Neural cell (in vitro differentiated cells): ENCODE measurements around the gene P2RY14. TPM values are rescaled to one million over a fixed set of nuclear protein-coding genes. Genes with fewer than 3 reads are reported as not detected.

Source experiments
- H2AFZ ChIP-seq: fragments of 200-600, 300-800 bp; sonication (generic), shearing (Covaris generic); 2 replicates; pipeline ENCODE4 v1.6.0; 2014; ENCODE audit warnings: low read depth, mild to moderate bottlenecking, antibody characterized with exemption, low read length, moderate library complexity
- H3F3A ChIP-seq: fragments of 200-600 bp; shearing (Covaris generic); 2 replicates; pipeline ENCODE4 v1.6.1; 2016; ENCODE audit warnings: mild to moderate bottlenecking, moderate library complexity, mixed read lengths, antibody characterized with exemption, low read length; ENCODE audit not compliant: insufficient read depth, poor library complexity, severe bottlenecking
- H3K27ac ChIP-seq: fragments of 200-600, 300-800 bp; sonication (generic), shearing (Covaris generic); 2 replicates; pipeline ENCODE4 v1.5.1; 2014; ENCODE audit warnings: mild to moderate bottlenecking, low read length, moderate library complexity
- H3K27me3 ChIP-seq: fragments of 300-800, 200-600 bp; sonication (generic), shearing (Covaris generic); 2 replicates; pipeline ENCODE4 v1.6.0; 2014; ENCODE audit warnings: mild to moderate bottlenecking, low read depth, low read length, moderate library complexity; ENCODE audit not compliant: insufficient read depth
- H3K36me3 ChIP-seq: fragments of 300-800, 200-600 bp; sonication (generic), shearing (Covaris generic); 2 replicates; pipeline ENCODE4 v1.5.1; 2014; ENCODE audit warnings: mild to moderate bottlenecking, antibody characterized with exemption, low read length, moderate library complexity; ENCODE audit not compliant: insufficient read depth
- H3K4me2 ChIP-seq: fragments of 300-800, 200-600 bp; sonication (generic), shearing (Covaris generic); 2 replicates; pipeline ENCODE4 v1.6.0; 2014; ENCODE audit warnings: mild to moderate bottlenecking, low read length
- H3K4me3 ChIP-seq: fragments of 300-800, 200-600 bp; sonication (generic), shearing (Covaris generic); 2 replicates; pipeline ENCODE4 v1.5.1; 2014; ENCODE audit warnings: mild to moderate bottlenecking, low read length, moderate library complexity
- H3K79me2 ChIP-seq: fragments of 200-600 bp; shearing (Covaris generic); replicated peaks from 2 replicates; pipeline ENCODE4 v1.6.0; 2014; ENCODE audit warnings: mild to moderate bottlenecking, low read length, moderate library complexity; ENCODE audit not compliant: insufficient read depth
- H3K9ac ChIP-seq: fragments of 300-800, 200-600 bp; sonication (generic), shearing (Covaris generic); 2 replicates; pipeline ENCODE4 v1.6.1; 2016; ENCODE audit warnings: mild to moderate bottlenecking, low read length, mixed read lengths
- H3K9me2 ChIP-seq: fragments of 200-600 bp; shearing (Covaris generic); 2 replicates; pipeline ENCODE4 v1.6.1; 2016; ENCODE audit warnings: mild to moderate bottlenecking, low read length, mixed read lengths; ENCODE audit not compliant: insufficient read depth
- H3K9me3 ChIP-seq: fragments of 200-600, 300-800 bp; sonication (generic), shearing (Covaris generic); 2 replicates; pipeline ENCODE4 v1.6.1; 2016; ENCODE audit warnings: mild to moderate bottlenecking, mixed run types, low read length, moderate library complexity, mixed read lengths
- H4K20me1 ChIP-seq: fragments of 200-600 bp; shearing (Covaris generic); 2 replicates; pipeline ENCODE4 v1.6.1; 2016; ENCODE audit warnings: mild to moderate bottlenecking, mixed run types; ENCODE audit not compliant: insufficient read depth
- EP300 ChIP-seq: fragments of 450-650 bp; conservative IDR thresholded peaks from 2 replicates; pipeline ENCODE4 v1.6.1; 2014; ENCODE audit warnings: antibody characterized with exemption, mild to moderate bottlenecking, moderate library complexity; ENCODE audit not compliant: poor library complexity, severe bottlenecking
- EZH2 ChIP-seq: fragments of 200-600, 300-800 bp; shearing (Covaris generic), sonication (generic); IDR thresholded peaks from 2 replicates; pipeline ENCODE4 v1.6.1; 2014; ENCODE audit warnings: antibody characterized with exemption, low read length, borderline replicate concordance, mild to moderate bottlenecking; ENCODE audit not compliant: insufficient read depth, poor library complexity, severe bottlenecking
- MXI1 ChIP-seq: fragments of 450-650 bp; conservative IDR thresholded peaks from 2 replicates; pipeline ENCODE4 v1.6.1; 2014; ENCODE audit warnings: antibody characterized with exemption, mild to moderate bottlenecking; ENCODE audit not compliant: poor library complexity, severe bottlenecking
- POLR2AphosphoS5 ChIP-seq: IDR thresholded peaks from 2 replicates; pipeline ENCODE4 v1.6.1; 2012
- RAD21 ChIP-seq: fragments of 450-650 bp; conservative IDR thresholded peaks from 2 replicates; pipeline ENCODE4 v1.6.1; 2014; ENCODE audit warnings: antibody characterized with exemption, mild to moderate bottlenecking, moderate library complexity
- SMC3 ChIP-seq: fragments of 450-650 bp; conservative IDR thresholded peaks from 2 replicates; pipeline ENCODE4 v1.6.1; 2014; ENCODE audit warnings: antibody characterized with exemption, mild to moderate bottlenecking, moderate library complexity; ENCODE audit not compliant: poor library complexity
- TAF1 ChIP-seq: IDR thresholded peaks from 2 replicates; pipeline ENCODE4 v1.6.1; 2012; ENCODE audit warnings: low read depth
- polyA plus RNA-seq: library from polyadenylated mRNA; depleted of rRNA; stranded (reverse); fragments of >200 nt; gene quantifications from 2 replicates; pipeline ENCODE4 v1.2.3, GENCODE V29; 2014
- TF ChIP-seq, protein P1 (sequence below): fragments of 450-650 bp; IDR thresholded peaks from 2 replicates; pipeline ENCODE4 v1.5.1; 2014; ENCODE audit warnings: antibody characterized with exemption, mild to moderate bottlenecking, moderate library complexity; ENCODE audit not compliant: poor library complexity, severe bottlenecking
- TF ChIP-seq, protein P2 (sequence below): IDR thresholded peaks from 2 replicates; pipeline ENCODE4 v1.6.1; 2012; ENCODE audit warnings: borderline replicate concordance

The P2RY14 gene
- polyA plus RNA-seq, 1 donor from 2014 or later, result not detected

DNA sequence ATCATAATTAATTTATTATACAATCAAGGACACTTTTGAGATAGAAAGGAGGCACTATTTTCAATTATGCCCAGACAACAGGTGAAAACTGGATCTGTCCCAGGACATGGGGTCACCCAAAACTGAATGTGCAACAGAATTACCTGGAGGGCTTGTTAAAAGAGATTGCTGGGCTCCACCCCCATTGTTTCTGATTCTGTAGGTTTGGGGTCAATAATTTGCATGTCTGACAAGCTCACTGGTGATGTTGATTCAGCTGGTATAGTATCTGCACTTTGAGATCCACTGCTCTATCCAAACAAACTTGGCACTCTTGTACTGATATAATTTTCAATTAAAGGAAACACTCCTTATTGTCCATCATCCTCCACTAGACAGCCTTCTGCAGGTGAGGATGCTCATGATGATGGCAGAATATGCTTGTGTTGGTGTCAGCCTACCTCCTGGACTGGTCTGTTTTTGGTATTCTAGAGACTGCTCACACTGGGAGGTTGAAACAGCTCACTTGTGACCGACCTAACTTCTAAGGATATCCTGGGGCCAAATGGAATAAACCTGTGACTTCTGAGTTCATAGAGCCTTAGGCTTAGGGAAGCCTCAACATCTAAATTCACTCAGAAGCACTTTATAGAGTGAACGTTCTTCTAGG lies 2.2 kb downstream of the P2RY14 start:
- Histone ChIP-seq H3K79me2 (no peaks in the 10 kb centered on the region), H2AFZ (no peak overlapping the region), H3K4me3 (no peak overlapping the region), H3K27ac (no peak overlapping the region), H3K9me2 (no peaks in the 10 kb centered on the region), H3K4me2 (no peak overlapping the region), H3K9me3 (no peaks in the 10 kb centered on the region), H3F3A (no peaks in the 10 kb centered on the region), H3K9ac (no peak overlapping the region), H4K20me1 (no peaks in the 10 kb centered on the region), H3K36me3 (no peaks in the 10 kb centered on the region), H3K27me3 (no peaks in the 10 kb centered on the region)
- TF ChIP-seq, protein P1, sequence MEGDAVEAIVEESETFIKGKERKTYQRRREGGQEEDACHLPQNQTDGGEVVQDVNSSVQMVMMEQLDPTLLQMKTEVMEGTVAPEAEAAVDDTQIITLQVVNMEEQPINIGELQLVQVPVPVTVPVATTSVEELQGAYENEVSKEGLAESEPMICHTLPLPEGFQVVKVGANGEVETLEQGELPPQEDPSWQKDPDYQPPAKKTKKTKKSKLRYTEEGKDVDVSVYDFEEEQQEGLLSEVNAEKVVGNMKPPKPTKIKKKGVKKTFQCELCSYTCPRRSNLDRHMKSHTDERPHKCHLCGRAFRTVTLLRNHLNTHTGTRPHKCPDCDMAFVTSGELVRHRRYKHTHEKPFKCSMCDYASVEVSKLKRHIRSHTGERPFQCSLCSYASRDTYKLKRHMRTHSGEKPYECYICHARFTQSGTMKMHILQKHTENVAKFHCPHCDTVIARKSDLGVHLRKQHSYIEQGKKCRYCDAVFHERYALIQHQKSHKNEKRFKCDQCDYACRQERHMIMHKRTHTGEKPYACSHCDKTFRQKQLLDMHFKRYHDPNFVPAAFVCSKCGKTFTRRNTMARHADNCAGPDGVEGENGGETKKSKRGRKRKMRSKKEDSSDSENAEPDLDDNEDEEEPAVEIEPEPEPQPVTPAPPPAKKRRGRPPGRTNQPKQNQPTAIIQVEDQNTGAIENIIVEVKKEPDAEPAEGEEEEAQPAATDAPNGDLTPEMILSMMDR, result no peak
- no peak for TF ChIP-seq TAF1
- TF ChIP-seq SMC3, result no peak
- no peak for TF ChIP-seq EZH2
- TF ChIP-seq EP300, result no peak
- no peak for TF ChIP-seq MXI1
- no peak for TF ChIP-seq RAD21
- TF ChIP-seq, protein P2, sequence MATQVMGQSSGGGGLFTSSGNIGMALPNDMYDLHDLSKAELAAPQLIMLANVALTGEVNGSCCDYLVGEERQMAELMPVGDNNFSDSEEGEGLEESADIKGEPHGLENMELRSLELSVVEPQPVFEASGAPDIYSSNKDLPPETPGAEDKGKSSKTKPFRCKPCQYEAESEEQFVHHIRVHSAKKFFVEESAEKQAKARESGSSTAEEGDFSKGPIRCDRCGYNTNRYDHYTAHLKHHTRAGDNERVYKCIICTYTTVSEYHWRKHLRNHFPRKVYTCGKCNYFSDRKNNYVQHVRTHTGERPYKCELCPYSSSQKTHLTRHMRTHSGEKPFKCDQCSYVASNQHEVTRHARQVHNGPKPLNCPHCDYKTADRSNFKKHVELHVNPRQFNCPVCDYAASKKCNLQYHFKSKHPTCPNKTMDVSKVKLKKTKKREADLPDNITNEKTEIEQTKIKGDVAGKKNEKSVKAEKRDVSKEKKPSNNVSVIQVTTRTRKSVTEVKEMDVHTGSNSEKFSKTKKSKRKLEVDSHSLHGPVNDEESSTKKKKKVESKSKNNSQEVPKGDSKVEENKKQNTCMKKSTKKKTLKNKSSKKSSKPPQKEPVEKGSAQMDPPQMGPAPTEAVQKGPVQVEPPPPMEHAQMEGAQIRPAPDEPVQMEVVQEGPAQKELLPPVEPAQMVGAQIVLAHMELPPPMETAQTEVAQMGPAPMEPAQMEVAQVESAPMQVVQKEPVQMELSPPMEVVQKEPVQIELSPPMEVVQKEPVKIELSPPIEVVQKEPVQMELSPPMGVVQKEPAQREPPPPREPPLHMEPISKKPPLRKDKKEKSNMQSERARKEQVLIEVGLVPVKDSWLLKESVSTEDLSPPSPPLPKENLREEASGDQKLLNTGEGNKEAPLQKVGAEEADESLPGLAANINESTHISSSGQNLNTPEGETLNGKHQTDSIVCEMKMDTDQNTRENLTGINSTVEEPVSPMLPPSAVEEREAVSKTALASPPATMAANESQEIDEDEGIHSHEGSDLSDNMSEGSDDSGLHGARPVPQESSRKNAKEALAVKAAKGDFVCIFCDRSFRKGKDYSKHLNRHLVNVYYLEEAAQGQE, result no peak
- TF ChIP-seq POLR2AphosphoS5, result no peak

DNA sequence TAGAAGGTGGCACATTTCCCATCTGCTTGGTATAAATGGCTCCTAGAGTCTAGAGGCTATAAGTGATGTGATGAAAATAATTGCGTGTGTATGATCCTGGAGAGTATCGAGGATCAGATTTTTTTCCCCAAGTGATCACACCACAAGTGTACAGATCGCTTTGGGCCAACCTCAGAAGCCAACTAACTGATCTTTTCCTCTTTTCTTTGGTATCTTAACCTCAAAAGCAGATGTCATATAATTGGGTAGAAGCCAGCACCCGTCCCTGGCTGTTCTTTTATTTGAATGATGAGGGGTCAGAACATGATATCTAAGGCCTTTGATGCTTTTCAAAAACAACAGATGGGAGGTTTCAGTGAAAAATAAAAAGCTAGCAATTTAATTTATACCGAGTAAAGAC lies 3.3 kb downstream of the P2RY14 start:
- H3K36me3 ChIP-seq, result no peaks in the 10 kb centered on the region
- no peaks in the 10 kb centered on the region for H3K9me3 ChIP-seq
- H4K20me1 ChIP-seq, result no peaks in the 10 kb centered on the region
- no peak overlapping the region for H2AFZ ChIP-seq
- H3K9ac ChIP-seq, result no peak overlapping the region
- H3K27ac ChIP-seq, result no peak overlapping the region
- no peak for TF ChIP-seq EZH2
- TF ChIP-seq SMC3, result no peak
- TF ChIP-seq POLR2AphosphoS5, result no peak
- no peak for TF ChIP-seq RAD21
- no peak overlapping the region for H3K4me3 ChIP-seq
- H3K79me2 ChIP-seq, result no peaks in the 10 kb centered on the region
- no peaks in the 10 kb centered on the region for H3K27me3 ChIP-seq
- H3K9me2 ChIP-seq, result no peaks in the 10 kb centered on the region
- no peak overlapping the region for H3K4me2 ChIP-seq
- no peaks in the 10 kb centered on the region for H3F3A ChIP-seq
